ENCODE data around the gene PSMB10. TPM values are rescaled to one million over a fixed set of nuclear protein-coding genes. Genes with fewer than 3 reads are reported as not detected.
"Not testable (repeated sequence)": the region's sequence is repeated elsewhere in the genome, so short reads cannot be mapped to it uniquely, and the experiment has no call there.

PSMB10 gene
- total RNA-seq, 4 donors from 2014 or later, result 22.9 to 57.6 (median 39.4) TPM

- DNase-seq (ENCODE audit: low spot score in 2 of 2), result no peak
- WGBS, 2 donors, result 66 to 68% methylated on average over 6 of the region's 6 CpGs
- peak overlapping the region in 1 of 4 donors; percentile 59 for H3K27ac ChIP-seq
- H3K36me3 ChIP-seq, result peaks cover 0 to 39% (median 0%) of the 10 kb centered on the region in 3 donors
- no peaks in the 10 kb centered on the region for H3K9me3 ChIP-seq
- H3K27me3 ChIP-seq, result no peaks in the 10 kb centered on the region
- H3K4me3 ChIP-seq, result no peak overlapping the region
- TF ChIP-seq POLR2A (IDR thresholded peaks at IDR 0.05) (no peak), EP300 (IDR thresholded peaks at IDR 0.05) (no peak), CTCF (IDR thresholded peaks at IDR 0.05) (peak in 1 of 5 experiments; percentile 16)
- H3K4me1 ChIP-seq, result peaks cover 0 to 81% (median 8%) of the 10 kb centered on the region in 4 donors
Observed at GRCh38 chr16:67919622-67920221, 16.9 kb downstream of the PSMB10 start.

- no peak for DNase-seq (ENCODE audit: low spot score in 2 of 2)
- no peaks in the 10 kb centered on the region for H3K27me3 ChIP-seq
- TF ChIP-seq CTCF (IDR thresholded peaks at IDR 0.05) (no peak), EP300 (IDR thresholded peaks at IDR 0.05) (no peak), POLR2A (IDR thresholded peaks at IDR 0.05) (no peak)
- H3K9me3 ChIP-seq, result no peaks in the 10 kb centered on the region
- no peak overlapping the region for H3K4me3 ChIP-seq
- no peak overlapping the region for H3K27ac ChIP-seq
- 83 to 87% methylated on average over 4 of the region's 4 CpGs for WGBS, 2 donors
- H3K36me3 ChIP-seq, result peaks cover 0 to 29% (median 0%) of the 10 kb centered on the region in 3 donors
- H3K4me1 ChIP-seq, result peaks cover 0 to 66% (median 8%) of the 10 kb centered on the region in 4 donors
Observed at GRCh38 chr16:67917852-67918236, 18.8 kb downstream of the PSMB10 start.

- Histone ChIP-seq H3K27ac (no peak overlapping the region), H3K4me3 (no peak overlapping the region), H3K9me3 (no peaks in the 10 kb centered on the region), H3K27me3 (no peaks in the 10 kb centered on the region), H3K36me3 (peaks cover 0 to 32% (median 0%) of the 10 kb centered on the region in 3 donors), H3K4me1 (peaks cover 0 to 60% (median 8%) of the 10 kb centered on the region in 4 donors)
- WGBS, 2 donors, result 56% methylated on average over 6 of the region's 6 CpGs
- DNase-seq (ENCODE audit: low spot score in 2 of 2), result no peak
- no peak for TF ChIP-seq EP300 (IDR thresholded peaks at IDR 0.05)
- no peak for TF ChIP-seq POLR2A (IDR thresholded peaks at IDR 0.05)
- TF ChIP-seq CTCF (IDR thresholded peaks at IDR 0.05), result no peak
Observed at GRCh38 chr16:67917140-67917851, 19.4 kb downstream of the PSMB10 start.

GRCh38 chr16:67915831-67916723 lies 20.6 kb downstream of the PSMB10 start:
- no peaks in the 10 kb centered on the region for H3K9me3 ChIP-seq
- WGBS, 2 donors, result 70 to 75% methylated on average over 7 of the region's 7 CpGs
- peaks cover 0 to 44% (median 0%) of the 10 kb centered on the region in 3 donors for H3K36me3 ChIP-seq
- no peak overlapping the region for H3K4me3 ChIP-seq
- TF ChIP-seq POLR2A (IDR thresholded peaks at IDR 0.05) (no peak), CTCF (IDR thresholded peaks at IDR 0.05) (no peak), EP300 (IDR thresholded peaks at IDR 0.05) (no peak)
- H3K4me1 ChIP-seq, result peaks cover 0 to 56% (median 4%) of the 10 kb centered on the region in 4 donors
- H3K27me3 ChIP-seq, result no peaks in the 10 kb centered on the region
- peak overlapping the region in 1 of 4 donors; percentile 16 for H3K27ac ChIP-seq
- DNase-seq (ENCODE audit: low spot score in 2 of 2), result no peak

- WGBS, 2 donors, result 84 to 89% methylated on average over 2 of the region's 2 CpGs
- H3K27me3 ChIP-seq; H3K4me3 ChIP-seq; DNase-seq (ENCODE audit: low spot score in 2 of 2); H3K9me3 ChIP-seq; H3K27ac ChIP-seq: not testable (repeated sequence)
- peaks cover 0 to 59% (median 4%) of the 10 kb centered on the region in 4 donors for H3K4me1 ChIP-seq
- H3K36me3 ChIP-seq, result peaks cover 0 to 49% (median under 1%) of the 10 kb centered on the region in 3 donors
Observed at GRCh38 chr16:67915496-67915769, 21.2 kb downstream of the PSMB10 start.
